GM03348 (cell line): ENCODE results near the gene SYN1.
A peak's percentile ranks its signal among the peaks of the same experiment; 100 is the strongest.

Source experiments
- DNase-seq: peaks from one replicate; pipeline ENCODE4 v3.0.0; 2012; ENCODE audit warnings: low spot score

The SYN1 gene

GRCh38 chrX:47523297-47523696 is 96.4 kb downstream of the SYN1 start:
- peak; percentile 87 for DNase-seq
